ENCODE results near the gene SCLY. TPM values are rescaled to one million over a fixed set of nuclear protein-coding genes. Genes with fewer than 3 reads are reported as not detected.
"Not testable (repeated sequence)": the region's sequence is repeated elsewhere in the genome, so short reads cannot be mapped to it uniquely, and the experiment has no call there.

SCLY gene
- total RNA-seq, 1 donor from 2014 or later: 109 TPM

DNA sequence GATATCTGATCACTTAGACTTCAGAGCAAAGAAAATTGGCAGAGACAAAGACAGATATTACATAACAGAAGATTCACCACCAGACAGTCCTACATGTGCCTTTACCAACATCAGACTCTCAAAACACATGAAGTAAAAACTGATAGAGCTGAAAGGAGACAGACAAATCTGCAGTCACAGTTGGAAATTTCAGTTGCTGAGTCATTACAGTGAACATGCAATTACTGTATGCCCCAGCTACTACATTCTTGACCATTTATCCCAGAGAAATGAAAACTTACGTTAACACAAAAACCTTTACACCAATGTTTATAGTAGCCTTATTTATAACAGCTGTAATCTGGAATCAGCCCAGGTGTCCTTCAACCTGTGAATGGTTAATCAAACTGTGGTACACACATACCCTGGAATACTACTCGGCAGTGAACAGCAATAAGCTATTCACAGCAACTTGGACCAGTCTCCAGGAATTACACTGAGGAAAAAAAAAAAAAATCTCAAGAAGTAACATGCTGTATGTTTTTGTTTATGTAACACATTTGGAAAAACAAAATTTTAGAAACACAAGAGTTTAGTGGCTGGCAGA is 7.5 kb upstream of the SCLY start:
- DNase-seq: no peak
- Mint-ChIP-seq H3K9me3 (peaks cover 10% of the 10 kb centered on the region), H3K27ac (no peak overlapping the region), H3K27me3 (peaks cover 8% of the 10 kb centered on the region), H3K4me1 (peaks cover 5% of the 10 kb centered on the region), H3K4me3 (no peak overlapping the region), H3K36me3 (ENCODE audit: low read depth) (peaks cover 8% of the 10 kb centered on the region)
- intact Hi-C loops (cut with micrococcal nuclease): no loop called here

DNA sequence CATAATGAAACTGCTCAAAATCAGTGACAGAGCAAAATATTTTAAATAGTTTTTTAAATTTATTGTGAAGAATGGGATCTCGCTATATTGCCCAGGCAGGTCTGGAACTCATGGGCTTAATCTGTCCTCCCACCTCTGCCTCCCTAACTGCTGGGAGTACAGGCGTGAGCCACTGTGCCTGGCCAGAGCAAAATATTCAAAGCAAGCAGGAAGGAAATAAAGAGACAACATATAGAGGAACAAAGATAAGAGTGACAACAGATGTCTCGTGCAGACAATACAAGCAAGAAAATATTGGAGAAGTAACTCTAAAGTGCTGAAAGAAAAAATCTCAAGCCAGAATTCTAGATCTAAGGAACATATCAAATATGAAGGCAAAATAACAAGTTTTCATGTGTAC is 5.0 kb upstream of the SCLY start:
- Mint-ChIP-seq H3K27ac (peak overlapping the region; percentile 26), H3K36me3 (ENCODE audit: low read depth) (peaks cover 11% of the 10 kb centered on the region), H3K9me3 (peaks cover 8% of the 10 kb centered on the region), H3K27me3 (peaks cover 8% of the 10 kb centered on the region), H3K4me1 (peaks cover 14% of the 10 kb centered on the region), H3K4me3 (no peak overlapping the region)
- no peak for DNase-seq
- intact Hi-C loops (cut with micrococcal nuclease): no loop called here

DNA sequence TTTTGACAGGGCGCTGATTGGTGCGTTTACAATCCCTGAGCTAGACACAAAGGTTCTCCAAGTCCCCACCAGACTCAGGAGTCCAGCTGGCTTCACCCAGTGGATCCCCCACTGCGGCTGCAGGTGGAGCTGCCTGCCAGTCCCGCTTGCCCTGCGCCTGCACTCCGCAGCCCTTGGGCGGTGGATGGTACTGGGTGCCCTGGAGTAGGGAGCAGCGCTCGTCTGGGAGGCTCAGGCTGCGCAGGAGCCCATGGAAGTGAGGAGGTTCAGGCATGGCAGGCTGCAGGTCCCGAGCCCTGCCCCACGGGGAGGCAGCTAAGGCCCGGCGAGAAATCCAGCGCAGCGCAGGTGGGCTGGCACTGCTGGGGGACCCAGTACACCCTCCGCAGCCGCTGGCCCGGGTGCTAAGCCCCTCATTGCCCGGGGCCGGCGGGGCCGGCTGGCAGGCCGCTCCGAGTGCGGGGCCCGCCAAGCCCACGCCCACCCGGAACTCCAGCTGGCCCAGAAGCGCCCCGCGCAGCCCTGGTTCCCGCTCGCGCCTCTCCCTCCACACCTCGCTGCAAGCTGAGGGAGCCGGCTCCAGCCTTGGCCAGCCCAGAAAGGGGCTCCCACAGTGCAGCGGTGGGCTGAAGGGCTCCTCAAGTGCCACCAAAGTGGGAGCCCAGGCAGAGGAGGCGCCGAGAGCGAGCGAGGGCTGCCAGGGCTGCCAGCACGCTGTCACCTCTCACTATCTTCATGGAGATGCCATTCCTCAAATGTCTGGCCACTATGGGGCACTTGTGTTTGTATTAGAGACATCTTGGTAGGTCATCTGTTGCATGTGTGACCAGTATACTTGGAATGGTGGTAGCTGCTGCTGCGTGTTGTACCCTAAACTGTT is 2.9 kb upstream of the SCLY start:
- H3K9me3 Mint-ChIP-seq; intact Hi-C loops (cut with micrococcal nuclease); DNase-seq; H3K27ac Mint-ChIP-seq; H3K4me3 Mint-ChIP-seq; H3K27me3 Mint-ChIP-seq: not testable (repeated sequence)
- peaks cover 26% of the 10 kb centered on the region for H3K4me1 Mint-ChIP-seq
- H3K36me3 Mint-ChIP-seq (ENCODE audit: low read depth): peaks cover 18% of the 10 kb centered on the region

DNA sequence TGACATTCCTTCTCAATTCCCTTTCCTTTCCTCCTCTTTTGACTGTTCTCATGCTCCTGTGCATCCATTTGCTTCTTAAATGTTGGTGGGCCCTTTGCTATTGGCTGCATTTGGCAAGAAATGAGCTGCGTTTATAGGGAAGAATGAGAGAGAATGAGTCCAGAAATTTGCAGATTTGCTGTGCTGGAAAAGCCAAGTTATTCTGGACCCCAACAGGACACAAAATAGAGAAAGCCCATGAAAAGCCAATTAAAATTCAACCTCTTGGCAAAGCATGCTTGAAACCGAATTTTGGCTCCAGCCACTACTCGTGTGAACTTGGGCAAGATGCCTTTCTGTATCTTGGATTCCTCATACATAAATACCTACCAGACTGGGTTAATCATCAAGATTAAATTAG is 1.3 kb upstream of the SCLY start:
- H3K27me3 Mint-ChIP-seq: peaks cover 8% of the 10 kb centered on the region
- peak overlapping the region; percentile 61 for H3K27ac Mint-ChIP-seq
- H3K9me3 Mint-ChIP-seq: peaks cover 4% of the 10 kb centered on the region
- H3K36me3 Mint-ChIP-seq (ENCODE audit: low read depth): peaks cover 31% of the 10 kb centered on the region
- intact Hi-C loops (cut with micrococcal nuclease): no loop called here
- no peak for DNase-seq
- H3K4me1 Mint-ChIP-seq: peaks cover 40% of the 10 kb centered on the region
- peak overlapping the region; percentile 91 for H3K4me3 Mint-ChIP-seq

DNA sequence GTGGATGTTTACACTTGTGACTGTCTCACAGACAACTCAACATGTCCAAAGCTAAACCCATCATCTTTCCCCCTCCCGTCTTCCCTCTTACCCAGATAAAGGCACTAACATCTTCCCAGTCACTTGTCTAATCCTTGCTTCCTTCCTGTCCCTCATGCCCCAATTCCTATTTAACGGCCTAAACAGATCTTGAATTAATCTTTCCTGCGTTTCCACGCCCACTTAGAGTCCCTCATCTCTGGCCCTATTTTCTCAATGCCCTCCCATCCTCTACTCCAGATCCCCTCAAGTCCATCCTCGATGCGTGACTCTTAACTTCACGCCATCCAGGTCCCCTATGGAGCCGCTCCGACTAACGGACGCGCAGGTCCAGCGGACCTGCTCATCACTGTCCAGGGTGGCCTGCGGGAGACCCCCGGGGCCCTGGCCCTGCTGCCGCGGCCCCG is 682 bp upstream of the SCLY start:
- peak overlapping the region; percentile 90 for H3K27ac Mint-ChIP-seq
- H3K4me3 Mint-ChIP-seq: peak overlapping the region; percentile 91
- intact Hi-C loops (cut with micrococcal nuclease): loop anchor here (2.0 to 5.0 kb wide), 5 partner anchors 33 to 363 kb away; partner anchors contain the start of gene ILKAP
- no peak for DNase-seq
- H3K4me1 Mint-ChIP-seq: peaks cover 42% of the 10 kb centered on the region
- H3K36me3 Mint-ChIP-seq (ENCODE audit: low read depth): peaks cover 36% of the 10 kb centered on the region
- peaks cover 4% of the 10 kb centered on the region for H3K9me3 Mint-ChIP-seq
- peaks cover 8% of the 10 kb centered on the region for H3K27me3 Mint-ChIP-seq

DNA sequence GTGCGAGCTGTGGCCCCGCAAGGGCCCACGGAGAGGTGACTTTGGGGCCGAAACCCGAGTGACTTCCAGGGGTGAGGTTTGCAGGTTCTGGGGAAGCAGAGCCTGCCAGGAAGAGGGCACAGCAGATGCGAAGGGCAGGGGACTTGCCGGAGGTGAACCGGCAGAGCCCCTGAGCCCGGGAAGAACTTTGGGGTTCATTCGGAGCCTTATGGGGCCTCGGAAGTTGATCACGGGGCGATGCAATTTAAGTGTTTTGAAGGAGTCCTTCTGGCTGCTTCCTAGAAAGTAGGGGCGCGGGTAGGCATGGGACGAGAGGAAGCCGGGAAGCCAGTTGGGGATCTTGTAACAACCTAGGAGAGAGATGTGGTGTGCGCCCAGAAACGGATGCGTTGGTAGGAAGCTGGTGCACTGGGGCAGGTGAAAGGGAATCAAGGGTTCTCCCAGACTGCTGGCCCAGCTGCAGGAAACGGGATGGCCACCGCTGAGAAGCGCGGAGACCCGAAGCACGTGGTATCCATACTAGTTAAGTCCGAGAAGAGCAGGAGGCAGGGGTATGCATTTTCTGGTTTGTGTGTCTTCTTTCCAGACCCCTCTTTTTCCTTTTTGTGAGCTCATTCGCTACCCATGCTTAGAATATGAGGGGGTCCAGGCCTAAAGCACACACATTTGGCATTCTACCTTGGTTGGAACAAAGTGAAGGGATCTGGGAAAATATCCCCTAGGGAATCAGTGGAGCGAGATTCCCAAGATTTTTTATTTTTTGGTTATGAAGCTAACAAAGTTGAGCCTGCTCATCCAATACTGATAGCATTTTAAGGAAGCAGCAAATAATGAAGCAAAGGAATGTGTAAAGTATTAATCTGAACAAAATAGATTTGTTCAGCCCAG is 758 bp downstream of the SCLY start:
- H3K27ac Mint-ChIP-seq: peak overlapping the region; percentile 95
- H3K36me3 Mint-ChIP-seq (ENCODE audit: low read depth): peaks cover 50% of the 10 kb centered on the region
- peak; percentile 75 for DNase-seq

DNA sequence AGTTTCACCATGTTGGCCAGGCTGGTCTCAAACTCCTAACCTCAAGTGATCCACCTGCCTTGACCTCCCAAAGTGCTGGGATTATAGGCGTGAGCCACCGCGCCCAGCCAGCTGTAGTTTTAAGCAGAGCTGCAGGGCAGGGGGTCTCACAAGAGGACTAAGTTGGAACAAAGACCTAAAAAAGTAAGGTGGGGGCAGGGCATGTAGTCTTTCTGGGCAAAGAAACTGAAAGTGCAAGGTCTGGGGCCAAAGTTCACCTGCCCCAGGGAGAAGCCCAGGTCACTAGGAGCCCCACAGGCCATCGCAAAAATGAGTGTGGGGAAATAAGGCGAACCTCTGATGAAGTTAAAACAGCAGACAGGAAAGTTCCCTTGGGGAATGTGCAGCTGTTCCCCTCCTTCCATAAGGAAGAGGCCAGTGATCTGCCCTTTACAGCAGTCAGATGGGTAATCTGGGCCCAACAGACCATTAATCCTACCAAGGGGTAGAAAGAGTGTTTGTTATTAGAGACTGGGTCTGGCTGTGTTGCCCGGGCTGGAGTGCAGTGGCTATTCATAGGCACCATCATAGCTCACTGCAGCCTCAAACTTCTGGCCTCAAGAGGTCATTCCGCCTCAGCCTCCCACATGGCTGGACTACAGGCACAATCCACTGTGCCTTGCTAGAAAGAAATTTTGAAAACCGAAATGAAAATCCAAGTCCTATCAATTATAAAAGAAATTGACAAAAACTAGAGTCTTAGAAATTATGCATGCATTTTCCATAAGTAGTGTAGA is 2.8 kb downstream of the SCLY start:
- H3K36me3 Mint-ChIP-seq (ENCODE audit: low read depth): peaks cover 70% of the 10 kb centered on the region
- no peak for DNase-seq
- intact Hi-C loops (cut with micrococcal nuclease): loop anchor here (5.0 kb wide), 3 partner anchors 36 to 366 kb away; no protein-coding TSS in a partner anchor
- H3K27me3 Mint-ChIP-seq: no peaks in the 10 kb centered on the region
- peaks cover 12% of the 10 kb centered on the region for H3K9me3 Mint-ChIP-seq
- peak overlapping the region; percentile 91 for H3K4me3 Mint-ChIP-seq
- peaks cover 62% of the 10 kb centered on the region for H3K4me1 Mint-ChIP-seq
- H3K27ac Mint-ChIP-seq: peak overlapping the region; percentile 15

More for the DNA sequence above, 758 bp downstream of the SCLY start:
- Mint-ChIP-seq H3K27me3 (peaks cover 4% of the 10 kb centered on the region), H3K4me3 (peak overlapping the region; percentile 91), H3K4me1 (peaks cover 50% of the 10 kb centered on the region), H3K9me3 (peaks cover 7% of the 10 kb centered on the region)
- intact Hi-C loops (cut with micrococcal nuclease): loop anchor here (1.0 to 5.0 kb wide), 6 partner anchors 34 to 364 kb away; partner anchors contain the start of gene ILKAP

DNA sequence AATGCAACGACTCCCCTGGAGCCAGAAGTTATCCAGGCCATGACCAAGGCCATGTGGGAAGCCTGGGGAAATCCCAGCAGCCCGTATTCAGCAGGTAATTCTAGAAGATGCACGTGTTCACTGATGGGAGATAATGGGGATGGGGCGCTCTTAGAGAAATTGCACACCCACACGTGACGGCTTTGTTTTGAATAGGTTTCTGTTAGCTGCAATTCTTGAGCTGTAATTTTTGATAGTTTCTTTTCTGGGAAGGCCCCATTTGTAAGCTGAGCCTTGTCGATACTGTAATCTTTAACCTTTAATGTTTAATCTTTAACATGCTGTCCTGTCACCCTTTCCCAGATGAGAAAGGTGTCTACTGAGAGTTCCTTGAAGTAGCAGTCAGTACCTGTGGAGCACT is 3.6 kb downstream of the SCLY start:
- H3K36me3 Mint-ChIP-seq (ENCODE audit: low read depth): peaks cover 73% of the 10 kb centered on the region
- H3K9me3 Mint-ChIP-seq: peaks cover 9% of the 10 kb centered on the region
- peaks cover 64% of the 10 kb centered on the region for H3K4me1 Mint-ChIP-seq
- intact Hi-C loops (cut with micrococcal nuclease): loop anchor here (5.0 kb wide), 3 partner anchors 37 to 367 kb away; no protein-coding TSS in a partner anchor
- no peak for DNase-seq
- peak overlapping the region; percentile 56 for H3K4me3 Mint-ChIP-seq
- H3K27ac Mint-ChIP-seq: no peak overlapping the region
- H3K27me3 Mint-ChIP-seq: no peaks in the 10 kb centered on the region

DNA sequence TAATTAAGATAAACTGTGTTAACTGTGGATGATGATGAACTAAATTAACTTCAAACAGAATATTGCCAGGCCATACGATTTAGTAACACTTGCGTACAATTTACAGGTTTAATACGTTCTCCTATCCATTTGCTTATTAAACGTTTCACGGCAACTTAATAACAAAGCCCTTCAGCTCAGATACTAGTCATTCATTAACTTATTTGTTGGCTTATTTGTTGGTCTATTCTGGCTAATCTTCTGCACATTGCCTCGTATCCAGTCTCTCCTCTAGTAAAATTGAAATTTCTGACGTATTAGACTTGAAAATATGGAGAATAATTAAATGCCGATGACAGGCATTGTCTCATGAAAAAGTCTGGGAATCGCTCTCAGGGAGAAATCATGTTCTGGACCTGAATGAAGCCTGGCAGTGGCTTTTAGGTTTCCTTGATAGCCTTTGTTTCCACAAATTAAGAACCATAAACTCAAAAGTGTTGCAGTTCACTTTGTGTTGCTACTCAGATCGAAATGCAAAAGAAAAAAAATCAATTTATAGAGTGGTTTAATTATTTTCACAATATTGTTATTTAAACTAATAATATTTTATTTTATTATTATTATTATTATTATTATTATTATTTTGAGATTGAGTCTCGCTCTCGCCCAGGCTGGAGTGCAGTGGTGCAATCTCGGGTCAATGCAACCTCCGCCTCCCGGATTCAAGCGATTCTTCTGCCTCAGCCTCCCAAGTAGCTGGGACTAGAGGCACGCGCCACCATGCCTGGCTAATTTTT is 4.5 kb downstream of the SCLY start:
- H3K27me3 Mint-ChIP-seq: no peaks in the 10 kb centered on the region
- H3K9me3 Mint-ChIP-seq: peaks cover 8% of the 10 kb centered on the region
- no peak overlapping the region for H3K27ac Mint-ChIP-seq
- H3K4me1 Mint-ChIP-seq: peaks cover 65% of the 10 kb centered on the region
- DNase-seq: no peak
- intact Hi-C loops (cut with micrococcal nuclease): no loop called here
- no peak overlapping the region for H3K4me3 Mint-ChIP-seq
- H3K36me3 Mint-ChIP-seq (ENCODE audit: low read depth): peaks cover 75% of the 10 kb centered on the region

DNA sequence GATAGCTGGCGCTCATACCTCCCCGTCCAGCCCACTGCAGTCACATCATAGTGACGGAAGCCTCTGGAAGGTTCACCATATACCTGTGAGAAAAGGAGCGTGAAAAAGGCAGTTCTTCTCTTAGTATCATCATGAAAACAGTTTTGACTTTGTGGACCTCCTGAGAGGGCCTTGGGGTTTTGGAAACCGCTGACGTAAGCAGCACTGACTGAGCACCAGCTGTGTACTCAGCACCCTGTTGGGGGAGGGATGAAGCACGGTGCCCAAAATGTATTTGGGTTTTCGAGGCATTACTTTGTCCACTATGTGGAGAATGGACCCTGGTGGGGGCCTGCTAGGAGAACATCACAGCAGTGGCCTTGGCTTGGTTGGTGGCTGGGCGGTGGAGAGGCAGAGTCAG is 5.4 kb downstream of the SCLY start:
- peak overlapping the region; percentile 39 for H3K4me3 Mint-ChIP-seq
- H3K36me3 Mint-ChIP-seq (ENCODE audit: low read depth): peaks cover 78% of the 10 kb centered on the region

GRCh38 chr2:238066718-238067117 is 5.9 kb downstream of the SCLY start:
- peak overlapping the region; percentile 39 for H3K4me3 Mint-ChIP-seq
- H3K27ac Mint-ChIP-seq: peak overlapping the region; percentile 78
- intact Hi-C loops (cut with micrococcal nuclease); H3K27me3 Mint-ChIP-seq; DNase-seq; H3K9me3 Mint-ChIP-seq: not testable (repeated sequence)
- peaks cover 64% of the 10 kb centered on the region for H3K4me1 Mint-ChIP-seq
- H3K36me3 Mint-ChIP-seq (ENCODE audit: low read depth): peaks cover 78% of the 10 kb centered on the region

More for the DNA sequence above, 5.4 kb downstream of the SCLY start:
- peaks cover 8% of the 10 kb centered on the region for H3K9me3 Mint-ChIP-seq
- DNase-seq: no peak
- no peaks in the 10 kb centered on the region for H3K27me3 Mint-ChIP-seq
- peak overlapping the region; percentile 78 for H3K27ac Mint-ChIP-seq
- intact Hi-C loops (cut with micrococcal nuclease): no loop called here
- peaks cover 65% of the 10 kb centered on the region for H3K4me1 Mint-ChIP-seq

DNA sequence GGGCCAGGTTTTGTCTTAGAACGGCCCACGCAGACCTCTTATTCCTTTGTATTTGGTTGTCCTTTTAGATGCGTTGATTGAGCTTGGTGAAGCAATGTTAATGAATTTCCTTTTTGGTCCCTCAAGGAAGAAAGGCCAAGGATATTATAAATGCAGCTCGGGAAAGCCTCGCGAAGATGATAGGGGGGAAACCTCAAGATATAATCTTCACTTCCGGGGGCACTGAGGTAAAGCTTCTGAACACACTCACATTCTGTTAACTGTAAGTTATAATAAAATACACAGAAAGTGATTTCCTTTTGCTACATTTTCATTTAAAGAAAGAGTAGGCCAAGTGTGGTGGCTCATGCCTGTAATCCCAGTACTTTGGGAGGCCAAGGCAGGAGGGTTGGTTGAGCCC is 7.1 kb downstream of the SCLY start:
- Mint-ChIP-seq H3K27me3 (no peaks in the 10 kb centered on the region), H3K4me3 (peak overlapping the region; percentile 39), H3K36me3 (ENCODE audit: low read depth) (peaks cover 85% of the 10 kb centered on the region), H3K9me3 (peaks cover 18% of the 10 kb centered on the region), H3K27ac (peak overlapping the region; percentile 26), H3K4me1 (peaks cover 58% of the 10 kb centered on the region)
- intact Hi-C loops (cut with micrococcal nuclease): no loop called here
- DNase-seq: no peak

Data from activated CD4-positive, alpha-beta T cell treated with anti-CD3 and anti-CD28 coated beads, Interleukin-2, amount 10 ng/mL, durations not matched to agents 24 days and 14 days (primary cell).